Adipose tissue (tissue), 3 donors: ENCODE data around the gene PELI2. TPM values are rescaled to one million over a fixed set of nuclear protein-coding genes. Genes with fewer than 3 reads are reported as not detected.

Experiments
- H3K27ac ChIP-seq: one replicate; pipeline ENCODE4 v1.5.1; 2013; ENCODE audit warnings: low read depth, low read length
- WGBS, 3 donors: extraction: QIAGEN DNeasy Blood & Tissue Kit; methylation state at CpG; one replicate each; pipeline ENCODE4 v1.1.7; 2013; 5-methylcytosine and 5-hydroxymethylcytosine counted together
- polyA plus RNA-seq, 3 donors: library from polyadenylated mRNA; stranded (reverse); fragments of 200-250 nt; gene quantifications; one replicate each; pipeline ENCODE4 v1.2.3, GENCODE V29; 2013
- donor health status: healthy with polysubstance abuse.
- donor health status: Bipolar disorder and iron deficiency.
- donor health status: healthy.

The PELI2 gene
- polyA plus RNA-seq, 3 donors, result 3.3 to 10.0 (median 4.9) TPM

DNA sequence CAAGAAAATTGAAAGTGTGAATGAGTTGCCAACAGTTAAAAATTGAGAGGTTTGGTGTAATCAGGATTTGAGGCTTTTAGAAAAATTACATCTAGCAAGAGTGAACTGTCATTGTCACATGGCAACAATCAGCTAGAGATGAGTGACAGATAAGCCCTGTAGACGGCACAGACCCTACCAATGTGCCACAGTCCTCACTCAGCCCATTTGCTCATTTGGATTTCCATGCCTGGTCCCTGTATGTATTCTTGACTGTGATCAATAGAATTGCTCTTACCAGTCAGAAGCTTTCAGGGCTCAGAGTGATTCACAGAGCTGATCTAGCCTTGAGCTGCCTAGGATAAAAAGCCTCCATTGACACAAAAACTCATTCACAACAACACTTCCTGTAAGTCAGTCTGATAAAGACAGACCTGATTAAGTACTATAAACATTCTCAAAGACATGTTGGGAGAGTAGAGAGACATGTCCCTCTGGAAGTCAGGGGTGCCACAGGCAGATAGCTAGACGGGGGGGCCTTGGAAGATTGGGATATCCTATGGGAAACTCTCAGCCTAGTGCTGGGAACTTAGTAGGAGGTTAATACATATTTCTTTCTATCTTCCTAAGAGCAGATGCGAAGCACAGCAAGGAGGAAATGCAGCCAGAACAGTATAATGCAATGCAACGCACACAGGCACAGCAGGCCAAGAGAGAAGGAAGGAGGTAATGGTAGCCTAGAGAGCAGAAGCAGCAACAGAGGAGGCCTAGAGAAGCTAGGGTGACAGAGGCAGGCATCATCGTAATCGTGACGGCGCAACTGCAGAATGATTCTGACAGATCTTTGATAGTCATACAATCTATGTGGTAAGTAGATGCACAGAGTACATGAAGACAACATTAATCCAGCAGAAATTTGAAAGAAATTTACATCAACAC, 2.0 kb upstream of the PELI2 start:
- H3K27ac ChIP-seq, result no peak overlapping the region
- WGBS, 3 donors, result 65 to 73% (median 70%) methylated on average over 8 of the region's 8 CpGs

DNA sequence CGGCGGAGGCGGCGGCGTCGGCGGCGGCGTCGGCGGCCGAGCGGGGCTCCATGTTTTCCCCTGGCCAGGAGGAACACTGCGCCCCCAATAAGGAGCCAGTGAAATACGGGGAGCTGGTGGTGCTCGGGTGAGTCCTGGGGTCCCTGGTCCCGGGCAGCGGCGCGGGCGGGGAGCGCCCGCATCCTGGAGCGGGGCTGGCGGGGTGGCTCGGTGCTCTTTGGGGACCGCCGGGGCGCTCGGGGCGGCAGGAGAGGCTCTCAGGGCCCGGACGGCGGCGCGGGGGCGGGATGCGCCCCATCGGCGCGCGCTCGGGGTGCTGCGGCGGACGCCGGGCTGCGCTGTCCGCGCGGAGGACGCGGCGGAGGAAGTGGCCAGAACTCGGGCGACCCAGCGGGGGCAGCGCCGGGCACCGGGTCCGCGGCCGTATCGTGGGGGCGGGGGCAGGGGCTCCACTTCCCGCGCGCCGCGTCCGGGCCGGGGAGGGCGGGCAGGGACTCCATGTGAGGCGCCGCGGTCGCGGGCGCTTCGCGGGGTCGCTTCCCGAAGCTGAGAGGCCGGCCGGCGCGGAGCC, 485 bp downstream of the PELI2 start:
- 0 to 1% (median 0%) methylated on average over 44 to 87 of the region's 87 CpGs for WGBS, 3 donors

DNA sequence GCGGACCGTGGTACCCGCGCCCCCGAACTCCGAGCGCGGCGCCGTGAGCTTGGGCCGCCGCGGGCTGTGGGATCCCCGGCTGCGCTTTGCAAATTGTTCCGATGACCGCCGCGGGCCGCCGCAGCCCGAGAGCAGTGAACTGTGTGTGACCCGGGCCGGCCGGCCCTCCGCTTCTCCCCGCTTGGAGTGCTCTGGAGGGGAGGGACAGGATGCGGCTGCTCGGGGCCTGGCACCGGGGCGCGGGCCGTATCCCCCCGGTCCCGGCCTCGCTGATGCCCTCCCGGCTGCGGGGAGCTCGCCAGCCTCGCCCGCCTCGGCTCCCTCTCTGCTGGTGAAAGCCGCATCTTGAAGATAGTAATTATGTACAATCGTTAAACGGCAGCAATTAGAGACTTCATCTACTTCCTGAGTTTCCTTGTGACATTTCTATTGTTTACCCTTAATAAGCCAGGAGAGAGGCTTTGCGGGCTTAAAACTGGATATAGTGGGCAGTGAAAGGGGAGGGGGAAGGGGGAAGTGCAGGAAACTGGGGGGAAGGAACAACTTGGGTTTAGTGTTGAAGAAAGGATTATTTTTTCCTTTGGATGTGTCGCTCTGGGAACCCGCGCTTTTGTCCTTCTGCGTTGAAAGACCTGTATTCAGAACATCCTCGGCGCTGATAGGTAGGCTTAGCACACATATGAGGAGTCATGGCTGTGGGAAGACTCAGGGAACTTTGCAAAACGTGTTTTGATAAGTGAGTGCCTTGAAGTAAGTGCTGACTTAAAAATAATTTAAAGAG, 1.2 kb downstream of the PELI2 start:
- H3K27ac ChIP-seq, result no peak overlapping the region
- WGBS, 3 donors, result 1% methylated on average over 47 to 53 of the region's 53 CpGs

More for the DNA sequence above, 485 bp downstream of the PELI2 start:
- H3K27ac ChIP-seq, result peak overlapping the region; percentile 57

- H3K27ac ChIP-seq, result no peak overlapping the region
- 4 to 8% (median 6%) methylated on average over 13 of the region's 13 CpGs for WGBS, 3 donors
Measured at GRCh38 chr14:56120091-56120691, 2.0 kb downstream of the PELI2 start.

- WGBS, 3 donors, result 46 to 92% (median 91%) methylated on average over 3 of the region's 3 CpGs
- H3K27ac ChIP-seq, result no peak overlapping the region
Measured at GRCh38 chr14:56121816-56122215, 3.6 kb downstream of the PELI2 start.

- 64 to 86% (median 79%) methylated on average over 2 of the region's 2 CpGs for WGBS, 3 donors
- H3K27ac ChIP-seq, result no peak overlapping the region
Measured at GRCh38 chr14:56122301-56122700, 4.1 kb downstream of the PELI2 start.

GRCh38 chr14:56124327-56124726, 6.1 kb downstream of the PELI2 start:
- no peak overlapping the region for H3K27ac ChIP-seq
- 34 to 80% (median 78%) methylated on average over 2 of the region's 2 CpGs for WGBS, 3 donors

- 50 to 95% (median 94%) methylated on average over 12 of the region's 12 CpGs for WGBS, 3 donors
- H3K27ac ChIP-seq, result no peak overlapping the region
Measured at GRCh38 chr14:56125772-56126636, 7.8 kb downstream of the PELI2 start.

GRCh38 chr14:56126637-56126913, 8.4 kb downstream of the PELI2 start:
- no peak overlapping the region for H3K27ac ChIP-seq
- 44 to 88% (median 85%) methylated on average over 2 of the region's 2 CpGs for WGBS, 3 donors

- no peak overlapping the region for H3K27ac ChIP-seq
- 30 to 81% (median 61%) methylated on average over 3 of the region's 3 CpGs for WGBS, 3 donors
Measured at GRCh38 chr14:56127156-56127555, 8.9 kb downstream of the PELI2 start.

GRCh38 chr14:56129092-56129491, 10.9 kb downstream of the PELI2 start:
- H3K27ac ChIP-seq, result no peak overlapping the region
- 57 to 71% (median 59%) methylated on average over 3 of the region's 3 CpGs for WGBS, 3 donors

GRCh38 chr14:56129933-56130332, 11.7 kb downstream of the PELI2 start:
- WGBS, 3 donors, result 22 to 36% (median 32%) methylated on average over 4 of the region's 4 CpGs

DNA sequence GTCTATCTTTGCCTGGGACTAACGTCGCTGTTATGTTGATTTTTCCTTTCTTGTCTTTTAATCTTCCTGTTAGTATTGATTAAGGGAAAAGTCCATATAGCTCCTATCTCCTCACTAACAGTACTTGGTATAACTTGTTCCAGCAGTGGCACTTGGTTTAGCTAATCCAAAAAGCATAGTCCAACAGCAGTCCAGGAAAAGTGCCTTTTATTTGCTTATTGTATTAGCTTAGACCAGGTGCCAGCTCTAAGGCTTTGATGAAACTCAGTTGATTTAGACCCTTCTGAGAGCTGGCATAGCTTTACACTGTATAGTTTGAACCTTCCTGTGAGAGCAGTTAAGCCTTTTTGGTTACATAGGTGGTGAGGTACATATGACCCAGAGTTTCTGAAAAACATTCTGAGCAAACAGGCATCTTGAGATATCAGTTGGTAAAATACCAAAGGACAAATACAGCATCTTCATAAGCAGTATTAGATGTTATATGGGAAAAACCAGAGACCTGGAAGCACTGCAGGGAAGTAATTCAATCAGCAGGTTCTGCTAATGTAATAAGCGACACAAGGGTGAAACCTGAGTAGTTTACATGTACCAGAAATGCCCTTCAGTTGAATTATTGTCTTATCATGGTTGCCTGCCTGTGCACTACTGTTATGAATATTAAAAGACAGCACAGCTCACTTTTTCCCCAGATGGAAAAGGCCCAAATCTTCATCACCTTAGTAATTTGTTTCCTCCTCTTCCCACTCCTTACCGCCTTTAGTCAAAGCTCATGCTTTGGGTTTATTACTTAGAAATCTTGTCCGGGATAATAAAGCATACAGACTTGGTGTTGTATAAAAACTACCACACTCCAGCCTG, 13.0 kb downstream of the PELI2 start:
- no peak overlapping the region for H3K27ac ChIP-seq
- 34 to 83% (median 72%) methylated on average over 5 of the region's 5 CpGs for WGBS, 3 donors

More at GRCh38 chr14:56129933-56130332, 11.7 kb downstream of the PELI2 start:
- H3K27ac ChIP-seq, result no peak overlapping the region

DNA sequence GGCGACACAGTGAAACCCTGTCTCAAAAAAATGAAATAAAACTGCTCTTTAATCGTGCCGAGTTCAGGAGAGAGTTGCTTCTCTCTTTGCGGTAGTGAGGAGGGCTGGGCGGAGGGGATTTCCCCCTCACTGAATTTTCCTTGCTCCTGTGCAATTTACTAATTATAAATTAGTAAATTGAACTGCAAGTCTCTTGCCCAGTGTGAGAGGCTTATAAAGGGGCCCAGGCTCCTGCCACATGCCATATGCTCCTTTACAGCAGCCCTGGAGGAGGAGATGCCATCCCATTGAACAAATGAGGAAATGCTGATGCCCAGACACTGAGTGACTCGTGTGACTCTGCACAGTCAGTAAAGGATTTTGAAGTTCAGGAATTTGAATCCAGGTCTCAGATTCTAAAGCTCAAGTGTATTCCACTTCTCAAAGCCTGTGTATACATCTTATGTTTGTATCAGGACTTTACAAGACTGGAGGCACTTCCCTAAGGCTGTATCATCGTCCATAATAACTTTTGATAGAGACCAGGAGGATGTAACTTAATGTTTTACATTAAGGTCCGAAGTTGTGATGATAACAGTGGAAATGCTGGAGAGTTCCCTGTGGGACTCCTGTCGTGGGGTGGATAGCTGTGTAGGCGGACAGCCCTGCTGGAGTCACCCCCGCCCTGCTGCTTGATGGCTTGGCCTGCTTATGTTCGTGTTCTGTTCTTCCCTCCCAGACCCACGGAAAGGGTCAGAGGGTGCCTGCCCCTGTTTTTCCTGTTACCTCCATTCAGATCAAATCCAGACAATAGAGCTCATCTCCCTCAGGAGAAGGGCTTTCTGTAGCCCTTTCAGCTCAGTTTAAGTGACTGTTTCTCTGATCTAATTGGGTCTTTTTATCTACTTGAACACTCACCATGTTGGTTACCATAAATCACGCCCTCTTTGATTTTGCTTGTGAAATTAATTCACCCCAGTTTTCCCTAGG, 13.9 kb downstream of the PELI2 start:
- no peak overlapping the region for H3K27ac ChIP-seq
- WGBS, 3 donors, result 46 to 66% (median 56%) methylated on average over 14 of the region's 14 CpGs

DNA sequence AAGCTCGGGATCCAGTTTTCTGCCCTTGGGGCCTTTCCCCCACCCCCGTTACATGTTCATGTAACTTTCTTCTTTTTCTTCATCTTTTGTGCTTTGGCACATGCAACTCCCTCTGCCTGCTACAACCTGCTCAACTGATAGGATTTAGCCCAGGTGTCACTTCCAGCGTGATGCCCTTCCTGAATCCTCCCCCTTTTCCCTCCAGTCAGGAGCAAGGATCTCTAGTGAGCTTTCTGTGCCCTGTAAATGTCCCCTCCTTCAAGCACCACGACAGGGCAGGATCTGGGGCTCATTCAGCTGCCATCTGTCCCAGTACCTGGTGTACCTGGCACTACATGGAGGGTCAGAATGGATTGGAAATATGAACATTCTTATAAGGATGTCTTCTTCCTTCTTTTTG, 15.3 kb downstream of the PELI2 start:
- no peak overlapping the region for H3K27ac ChIP-seq
- WGBS, 3 donors, result 35 to 85% (median 76%) methylated on average over 4 of the region's 4 CpGs

DNA sequence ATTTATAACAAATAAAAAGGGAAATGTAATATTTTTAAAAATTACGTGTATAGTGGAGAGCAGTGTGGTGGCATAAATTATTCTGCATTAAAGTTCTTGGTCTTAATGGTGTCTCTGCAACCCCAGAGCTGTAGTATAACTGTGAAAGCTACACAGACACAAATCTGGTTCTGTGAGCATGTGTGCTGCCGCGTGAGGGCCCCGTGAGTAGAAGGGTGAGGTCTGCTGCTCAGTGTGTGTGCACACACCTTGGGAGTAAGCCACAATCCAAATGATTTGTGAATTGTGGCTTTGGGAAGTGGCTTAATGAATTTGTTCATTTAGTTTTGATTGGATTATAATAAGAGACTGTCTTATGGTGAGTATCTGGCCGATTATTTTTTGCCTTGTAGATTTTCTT, 16.8 kb downstream of the PELI2 start:
- H3K27ac ChIP-seq, result no peak overlapping the region
- 56 to 82% (median 66%) methylated on average over 5 of the region's 5 CpGs for WGBS, 3 donors
